ENCODE measurements around the gene DGCR8. TPM values are rescaled to one million over a fixed set of nuclear protein-coding genes. Genes with fewer than 3 reads are reported as not detected.

Gene DGCR8
- total and polyA plus RNA-seq, 12 donors: 8.3 to 26.3 (median 14.0) TPM

DNA sequence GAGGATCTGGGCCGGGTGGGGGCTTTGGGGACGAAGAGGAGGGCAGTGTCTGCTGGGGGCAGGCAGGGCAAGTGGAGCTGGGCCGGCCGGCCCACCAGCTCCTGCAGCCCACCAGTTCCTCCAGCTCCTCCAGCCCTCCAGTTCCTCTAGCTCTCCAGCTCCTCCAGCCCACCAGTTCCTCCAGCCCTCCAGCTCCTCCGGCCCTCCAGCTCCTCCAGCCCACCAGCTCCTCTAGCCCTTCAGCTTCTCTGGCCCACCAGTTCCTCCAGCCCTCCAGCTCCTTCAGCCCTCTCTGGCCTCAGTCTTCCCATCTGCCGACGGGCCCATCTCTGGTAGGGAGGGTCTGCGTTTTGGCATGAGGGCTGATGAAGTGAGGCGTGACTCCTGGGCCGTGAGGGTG, 80.0 kb downstream of the DGCR8 start:
- TF ChIP-seq, protein P1, sequence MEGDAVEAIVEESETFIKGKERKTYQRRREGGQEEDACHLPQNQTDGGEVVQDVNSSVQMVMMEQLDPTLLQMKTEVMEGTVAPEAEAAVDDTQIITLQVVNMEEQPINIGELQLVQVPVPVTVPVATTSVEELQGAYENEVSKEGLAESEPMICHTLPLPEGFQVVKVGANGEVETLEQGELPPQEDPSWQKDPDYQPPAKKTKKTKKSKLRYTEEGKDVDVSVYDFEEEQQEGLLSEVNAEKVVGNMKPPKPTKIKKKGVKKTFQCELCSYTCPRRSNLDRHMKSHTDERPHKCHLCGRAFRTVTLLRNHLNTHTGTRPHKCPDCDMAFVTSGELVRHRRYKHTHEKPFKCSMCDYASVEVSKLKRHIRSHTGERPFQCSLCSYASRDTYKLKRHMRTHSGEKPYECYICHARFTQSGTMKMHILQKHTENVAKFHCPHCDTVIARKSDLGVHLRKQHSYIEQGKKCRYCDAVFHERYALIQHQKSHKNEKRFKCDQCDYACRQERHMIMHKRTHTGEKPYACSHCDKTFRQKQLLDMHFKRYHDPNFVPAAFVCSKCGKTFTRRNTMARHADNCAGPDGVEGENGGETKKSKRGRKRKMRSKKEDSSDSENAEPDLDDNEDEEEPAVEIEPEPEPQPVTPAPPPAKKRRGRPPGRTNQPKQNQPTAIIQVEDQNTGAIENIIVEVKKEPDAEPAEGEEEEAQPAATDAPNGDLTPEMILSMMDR (IDR thresholded peaks at IDR 0.05): no peak
- H3K4me1 ChIP-seq: peaks cover 0 to 7% (median 4%) of the 10 kb centered on the region in 9 donors
- ATAC-seq (no peak), DNase-seq (no peak)
- no peak overlapping the region for H3K27ac ChIP-seq
- 76 to 87% methylated on average over 10 of the region's 10 CpGs for WGBS, 2 donors
- H3K4me3 ChIP-seq: no peak overlapping the region
- intact Hi-C loops (cut with DNase I): no loop called here
- peaks cover 0 to 7% (median 0%) of the 10 kb centered on the region in 7 donors for H3K27me3 ChIP-seq
- H3K36me3 ChIP-seq: no peaks in the 10 kb centered on the region
- H3K9me3 ChIP-seq: no peaks in the 10 kb centered on the region

Small RNAs within 50 kb of the gene (microRNA-seq; reads per million reads assigned to microRNA genes)
- gene MIR185: 131 to 1,206 reads per million in 2 donors
- 0 reads per million in 2 donors for gene MIR6816

Other genes with a start within 250 kb of the DGCR8 start
- 1 to 10 TPM in 8 of 10 donors, under 1 TPM in 2; 0.76 to 3.6 (median 1.8) TPM for gene GNB1L, start 225.4 kb upstream of the DGCR8 start, total RNA-seq
- gene GNB1L, start 225.4 kb upstream of the DGCR8 start, polyA plus RNA-seq: 1 to 10 TPM; 2.0 to 9.3 TPM
- gene RTL10, start 225.4 kb upstream of the DGCR8 start, total RNA-seq: 10 to 100 TPM in 2 of 10 donors, 1 to 10 TPM in 8; 5.3 to 12.0 (median 7.2) TPM
- 1 to 10 TPM; 4.0 to 6.5 TPM for gene RTL10, start 225.4 kb upstream of the DGCR8 start, polyA plus RNA-seq
- 100 to 1,000 TPM in 5 of 10 donors, 10 to 100 TPM in 5; 72.5 to 128 (median 101) TPM for gene COMT, start 138.5 kb upstream of the DGCR8 start, total RNA-seq
- 100 to 1,000 TPM in 1 of 2 donors, 10 to 100 TPM in 1; 42.9 to 273 TPM for gene COMT, start 138.5 kb upstream of the DGCR8 start, polyA plus RNA-seq
- gene TXNRD2, start 138.4 kb upstream of the DGCR8 start, total RNA-seq: 10 to 100 TPM; 28.5 to 59.9 (median 35.0) TPM
- 100 to 1,000 TPM in 1 of 2 donors, 10 to 100 TPM in 1; 25.8 to 103 TPM for gene TXNRD2, start 138.4 kb upstream of the DGCR8 start, polyA plus RNA-seq
- gene ARVCF, start 63.4 kb upstream of the DGCR8 start, total RNA-seq: 10 to 100 TPM; 22.2 to 53.5 (median 32.1) TPM
- gene ARVCF, start 63.4 kb upstream of the DGCR8 start, polyA plus RNA-seq: 10 to 100 TPM; 26.8 to 58.9 TPM
- gene TANGO2, start 59.1 kb upstream of the DGCR8 start, total RNA-seq: 100 to 1,000 TPM in 3 of 10 donors, 10 to 100 TPM in 7; 51.6 to 139 (median 94.2) TPM
- gene TANGO2, start 59.1 kb upstream of the DGCR8 start, polyA plus RNA-seq: 10 to 100 TPM; 34.1 to 65.8 TPM
- gene RANBP1, start 35.9 kb downstream of the DGCR8 start, total RNA-seq: 10 to 100 TPM; 31.8 to 55.8 (median 38.1) TPM
- gene RANBP1, start 35.9 kb downstream of the DGCR8 start, polyA plus RNA-seq: 10 to 100 TPM; 39.4 to 71.7 TPM
- 10 to 100 TPM; 18.4 to 29.6 (median 25.8) TPM for gene TRMT2A, start 37.0 kb downstream of the DGCR8 start, total RNA-seq
- gene TRMT2A, start 37.0 kb downstream of the DGCR8 start, polyA plus RNA-seq: 10 to 100 TPM; 24.6 to 58.2 TPM
- 10 to 100 TPM; 32.5 to 51.7 (median 37.5) TPM for gene ZDHHC8, start 51.6 kb downstream of the DGCR8 start, total RNA-seq
- 10 to 100 TPM; 23.2 to 39.4 TPM for gene ZDHHC8, start 51.6 kb downstream of the DGCR8 start, polyA plus RNA-seq
- 1 to 10 TPM in 1 of 10 donors, under 1 TPM in 6, not detected in 3; 0.15 to 1.1 (median 0.50) TPM for gene CCDC188, start 70.8 kb downstream of the DGCR8 start, total RNA-seq
- gene CCDC188, start 70.8 kb downstream of the DGCR8 start, polyA plus RNA-seq: 1 to 10 TPM in 1 of 2 donors, under 1 TPM in 1; 0.51 to 2.3 TPM
- gene RTN4R, start 188.1 kb downstream of the DGCR8 start, total RNA-seq: 1 to 10 TPM in 5 of 10 donors, under 1 TPM in 5; 0.56 to 2.5 (median 0.93) TPM
- gene RTN4R, start 188.1 kb downstream of the DGCR8 start, polyA plus RNA-seq: 1 to 10 TPM in 1 of 2 donors, under 1 TPM in 1; 0.59 to 1.5 TPM
- gene DGCR6L, start 239.8 kb downstream of the DGCR8 start, total RNA-seq: 10 to 100 TPM; 37.9 to 65.9 (median 40.5) TPM
- gene DGCR6L, start 239.8 kb downstream of the DGCR8 start, polyA plus RNA-seq: 10 to 100 TPM; 57.3 to 90.3 TPM

All from heart right ventricle (tissue), 16 donors.